GM19397 (cell line): Measurements from ENCODE around the gene CT47C1.
A peak's percentile ranks its signal among the peaks of the same experiment; 100 is the strongest.

Experiments
- ATAC-seq: cut with Tn5 transposase; IDR thresholded peaks from one replicate; pipeline ENCODE4 v1.9.1; 2021; ENCODE audit warnings: mild to moderate bottlenecking, moderate library complexity; ENCODE audit not compliant: unreplicated experiment

Gene CT47C1

DNA sequence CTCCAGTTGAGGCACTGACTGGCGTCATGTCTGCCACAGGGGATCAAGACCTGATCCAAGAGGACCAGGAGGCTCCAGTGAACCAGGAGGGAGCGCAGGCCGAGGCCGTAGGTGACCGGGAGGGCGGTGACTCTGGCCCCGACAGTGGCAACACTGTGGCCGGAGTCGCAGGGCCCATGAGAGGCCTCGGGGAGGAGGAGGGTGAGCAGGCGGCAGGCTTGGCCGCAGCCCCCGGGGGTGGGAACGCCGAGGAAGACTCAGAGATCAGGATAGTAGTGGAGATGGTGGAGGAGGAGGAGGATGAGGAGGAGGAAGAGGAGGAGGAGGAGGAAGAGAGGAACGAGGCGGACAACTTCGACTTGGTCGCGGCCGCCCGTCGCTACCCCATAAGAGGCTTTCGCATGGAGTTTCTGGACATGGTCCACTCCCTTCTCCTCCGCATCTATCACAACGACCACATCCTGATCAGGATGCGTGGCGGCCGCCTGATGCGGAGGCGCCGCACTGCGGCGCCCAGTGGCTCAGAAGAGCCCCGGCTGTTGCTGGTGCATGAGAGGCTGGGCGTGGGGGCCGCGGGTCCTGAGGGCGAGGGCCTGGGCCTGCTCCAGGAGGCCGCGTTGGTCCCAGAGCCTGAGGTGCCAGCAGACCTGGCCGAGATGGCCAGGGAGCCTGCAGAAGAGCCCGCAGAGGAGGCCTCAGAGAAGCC lies 560 bp downstream of the CT47C1 start:
- ATAC-seq: no peak

- ATAC-seq: no peak
Observed at GRCh38 chrX:119073911-119074310, 1.1 kb downstream of the CT47C1 start.

DNA sequence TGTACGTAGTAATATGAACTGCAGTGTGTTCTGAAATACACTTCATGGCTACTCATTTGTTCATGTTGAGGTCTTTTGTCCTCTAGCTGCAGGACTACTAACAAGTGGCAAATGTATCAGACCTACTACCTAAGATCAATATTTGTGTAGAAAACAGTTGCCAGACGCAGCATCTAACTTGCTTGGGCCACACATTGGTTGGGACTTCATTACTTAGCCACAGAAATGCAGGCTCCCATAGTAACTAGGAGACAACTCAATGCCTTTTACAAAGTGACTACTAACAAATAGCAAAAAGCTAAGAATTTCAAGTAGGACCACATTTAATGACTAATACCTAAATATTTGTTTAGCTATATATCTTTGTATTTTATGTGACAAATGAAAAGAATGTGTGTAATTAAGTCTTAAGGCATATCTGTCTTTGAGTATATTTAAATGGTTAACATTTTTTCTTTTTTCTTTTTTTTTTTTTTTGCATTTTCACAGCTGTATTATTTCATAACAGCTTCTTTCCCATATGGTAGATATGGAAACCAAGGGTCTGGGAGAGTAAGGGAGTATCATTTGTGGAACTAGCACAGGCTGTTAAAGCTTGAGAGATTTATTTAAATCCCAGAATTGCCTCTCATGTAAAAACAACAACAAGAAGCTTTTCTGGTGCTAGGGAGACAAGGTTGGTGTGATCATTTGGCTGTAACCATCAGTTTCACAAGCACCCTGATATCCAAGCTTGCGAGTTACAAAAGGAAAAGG lies 2.7 kb downstream of the CT47C1 start:
- no peak for ATAC-seq

GRCh38 chrX:119082278-119082677 lies 9.5 kb downstream of the CT47C1 start:
- ATAC-seq: no peak

GRCh38 chrX:119084766-119085165 lies 12.0 kb downstream of the CT47C1 start:
- ATAC-seq: no peak

DNA sequence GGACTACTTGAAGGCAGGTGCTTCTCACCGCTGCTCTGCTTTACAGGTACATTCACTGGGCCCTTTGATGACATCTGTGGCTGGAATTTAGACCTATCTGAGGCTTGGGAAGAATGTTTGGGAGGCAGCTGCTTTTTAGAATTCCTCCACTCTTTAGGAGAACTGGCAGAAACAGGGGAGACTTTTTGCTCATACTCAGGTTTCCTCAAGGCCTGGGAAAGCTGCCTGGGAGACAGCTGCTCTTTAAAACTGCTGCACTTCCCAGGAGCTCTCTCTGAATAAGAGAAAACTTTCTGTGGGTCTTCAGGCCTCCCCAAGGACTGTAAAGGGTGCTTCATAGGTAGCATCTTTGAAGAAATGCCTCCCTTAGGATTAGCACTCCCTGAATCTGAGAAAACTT lies 14.3 kb downstream of the CT47C1 start:
- no peak for ATAC-seq

GRCh38 chrX:119089619-119090018 lies 16.8 kb downstream of the CT47C1 start:
- no peak for ATAC-seq

GRCh38 chrX:119090627-119091026 lies 17.8 kb downstream of the CT47C1 start:
- ATAC-seq: no peak

DNA sequence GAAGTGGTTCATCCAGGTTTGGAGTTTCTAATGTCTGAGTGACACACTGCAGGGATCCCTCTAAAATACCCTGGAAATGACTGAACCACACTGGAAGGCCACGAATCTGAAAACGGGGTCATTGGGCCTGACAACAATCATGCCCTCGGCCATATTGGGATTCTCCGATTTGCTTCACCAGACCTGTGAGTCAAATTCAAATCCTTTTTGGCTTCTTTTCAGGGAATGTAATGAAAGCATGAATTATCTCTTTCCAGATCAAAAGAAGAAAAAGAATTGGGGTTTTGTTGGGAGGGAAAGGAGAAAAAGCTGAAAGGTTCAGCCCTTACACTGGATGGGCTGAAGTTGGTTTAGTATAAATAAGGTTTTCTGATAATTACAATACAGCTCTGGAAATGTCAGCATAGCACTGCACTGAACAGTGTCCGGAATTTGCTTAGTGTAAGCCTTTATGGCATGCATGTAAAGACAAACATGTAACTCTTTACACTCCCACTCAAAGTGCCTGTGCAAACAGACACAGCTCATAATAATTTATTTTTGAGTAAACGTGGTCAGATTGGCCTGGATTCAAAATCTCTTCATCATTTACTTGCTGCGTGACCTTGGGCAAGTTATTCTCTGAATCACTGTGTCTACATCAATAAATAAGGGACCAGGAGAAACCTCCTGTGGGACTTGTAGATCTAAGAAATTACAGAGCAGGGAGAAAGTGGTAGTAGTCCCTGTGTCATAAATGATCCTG lies 21.4 kb downstream of the CT47C1 start:
- no peak for ATAC-seq

DNA sequence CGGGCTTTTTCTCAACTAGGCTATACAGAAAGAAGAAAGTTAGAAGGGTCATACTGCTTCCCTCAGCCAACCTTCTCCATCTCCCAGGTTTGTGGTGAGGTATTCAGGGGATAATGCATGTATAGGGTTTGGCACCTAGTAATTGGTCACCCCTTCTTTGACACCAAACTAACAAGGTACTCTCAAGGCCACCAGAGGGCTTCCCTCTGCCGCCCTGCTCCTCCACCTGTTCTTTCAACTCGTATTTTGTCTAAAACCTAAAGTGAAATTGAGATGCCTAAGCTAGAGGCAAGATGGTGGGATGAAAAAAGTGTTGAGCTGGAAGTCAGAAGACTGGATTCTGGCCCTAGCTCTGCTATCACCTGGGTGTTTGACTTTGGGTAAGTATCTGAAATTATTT lies 22.0 kb downstream of the CT47C1 start:
- no peak for ATAC-seq

GRCh38 chrX:119095936-119096335 lies 23.1 kb downstream of the CT47C1 start:
- no peak for ATAC-seq

DNA sequence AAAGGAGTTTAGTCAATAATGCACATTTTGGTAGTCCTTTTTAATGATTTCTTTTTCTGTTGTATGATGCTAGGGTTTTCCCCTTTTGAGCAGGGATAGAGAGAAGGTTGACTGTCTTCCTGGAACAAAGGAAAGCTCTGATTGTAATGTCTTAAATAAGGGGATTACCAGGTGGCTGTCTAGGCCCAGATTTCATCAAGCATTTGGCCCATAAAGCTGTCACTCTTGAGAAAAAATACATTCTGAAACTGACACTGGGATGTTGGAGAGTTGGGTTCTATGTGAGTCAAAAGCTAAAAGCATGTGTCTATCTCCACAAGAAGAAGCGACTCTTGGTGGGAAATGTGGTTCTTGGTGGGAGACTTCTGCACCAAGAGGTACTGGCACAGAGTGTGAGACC lies 28.4 kb downstream of the CT47C1 start:
- ATAC-seq: no peak

DNA sequence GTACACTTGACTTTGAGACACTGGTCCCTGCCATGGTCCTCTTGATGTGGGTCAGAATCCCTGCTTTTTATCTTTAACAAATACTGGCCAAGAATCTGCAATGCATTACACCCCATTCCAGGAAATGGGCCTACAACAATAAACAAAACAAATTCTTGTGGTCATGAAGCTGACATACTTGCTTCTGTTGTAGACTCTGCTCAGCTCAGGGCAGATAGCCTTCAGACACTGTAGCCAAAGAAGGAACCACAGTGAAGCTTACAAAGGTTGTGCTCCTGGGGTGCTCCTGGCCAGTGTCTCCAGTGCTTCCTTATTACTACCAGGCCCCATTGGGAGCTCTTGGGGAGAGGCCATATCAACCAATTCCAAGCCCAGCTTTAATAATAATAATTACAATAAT lies 33.0 kb downstream of the CT47C1 start:
- ATAC-seq: no peak

DNA sequence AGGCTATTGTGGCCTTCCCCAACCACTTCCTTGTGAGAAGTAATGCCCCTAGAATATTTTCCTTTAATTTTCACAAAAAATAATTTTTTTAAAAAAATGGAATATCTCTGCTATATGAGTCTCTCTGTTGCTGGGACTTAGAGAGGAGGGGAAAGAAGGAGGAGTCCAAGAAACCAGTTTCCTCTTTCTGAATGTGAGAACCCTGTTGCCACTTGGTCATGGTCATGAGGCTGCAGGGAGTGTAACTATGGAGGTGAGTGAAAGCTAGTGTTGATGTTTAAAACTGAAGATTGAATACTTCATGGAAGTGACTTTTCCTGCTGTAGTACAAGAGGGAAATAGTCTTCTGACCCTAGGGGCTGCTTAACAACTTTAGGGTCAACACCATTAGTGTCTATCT lies 34.4 kb downstream of the CT47C1 start:
- ATAC-seq: no peak

GRCh38 chrX:119118780-119119395 lies 46.1 kb downstream of the CT47C1 start:
- ATAC-seq: peak; percentile 74

GRCh38 chrX:119121341-119121740 lies 48.5 kb downstream of the CT47C1 start:
- no peak for ATAC-seq
